PC-3 (cell line): ENCODE results near the gene AKR1C8. TPM values are rescaled to one million over a fixed set of nuclear protein-coding genes. Genes with fewer than 3 reads are reported as not detected.

Source experiments
- ATAC-seq: fragments of 200-7000 bp; cut with Tn5 transposase; 2 replicates; pipeline ENCODE4 v1.9.1; 2020; ENCODE audit warnings: mild to moderate bottlenecking, moderate library complexity
- BruUV-seq: library from RNA; stranded (reverse); fragments of 400-500 nt; replicated peaks from 2 replicates; lab custom pipeline; 2021; lab: Mats Ljungman, UMichigan
- CTCF ChIA-PET: fragments of 300-600 bp; sonication (Branson Sonifier 250); formaldehyde crosslinking; loops from one replicate; lab custom pipeline; 2022; ENCODE audit warnings: antibody characterized with exemption; lab: Charles Lee
- POLR2A ChIA-PET: fragments of 300-600 bp; sonication (Branson Sonifier 250); formaldehyde crosslinking; loops from one replicate; lab custom pipeline; 2022; ENCODE audit warnings: antibody characterized with exemption; ENCODE audit not compliant: unreplicated experiment; lab: Charles Lee
- DNase-seq: peaks from one replicate; pipeline ENCODE4 v3.0.0-alpha.2; 2015
- H2AFZ ChIP-seq: fragments of 300-600 bp; sonication (generic); 2 replicates; pipeline ENCODE4 v1.6.0; 2016; ENCODE audit warnings: antibody characterized with exemption, low read length
- H3F3A ChIP-seq: fragments of 300-600 bp; sonication (generic); one replicate; pipeline ENCODE4 v1.6.0; 2017; ENCODE audit warnings: antibody characterized with exemption, low read length, control low read depth, mild to moderate bottlenecking; ENCODE audit not compliant: unreplicated experiment
- H3K27ac ChIP-seq: fragments of 300-600 bp; sonication (generic); 2 replicates; pipeline ENCODE4 v1.5.1; 2016; ENCODE audit warnings: mild to moderate bottlenecking, low read length
- H3K27me3 ChIP-seq: fragments of 300-600 bp; sonication (generic); 2 replicates; pipeline ENCODE4 v1.6.1; 2016; ENCODE audit warnings: low read length, mixed read lengths
- H3K36me3 ChIP-seq: fragments of 300-600 bp; sonication (generic); 2 replicates; pipeline ENCODE4 v1.6.1; 2016; ENCODE audit warnings: low read depth, mixed run types, low read length, mixed read lengths
- H3K4me1 ChIP-seq: fragments of 300-600 bp; sonication (generic); 2 replicates; pipeline ENCODE4 v1.5.1; 2016; ENCODE audit warnings: low read length; ENCODE audit not compliant: insufficient read depth
- H3K4me2 ChIP-seq: fragments of 300-600 bp; sonication (generic); 2 replicates; pipeline ENCODE4 v1.6.0; 2016; ENCODE audit warnings: low read length
- H3K4me3 ChIP-seq: fragments of 300-600 bp; sonication (generic); 2 replicates; pipeline ENCODE4 v1.5.1; 2016; ENCODE audit warnings: mild to moderate bottlenecking, low read length, mixed read lengths
- H3K79me2 ChIP-seq: fragments of 300-600 bp; sonication (generic); 2 replicates; pipeline ENCODE4 v1.6.1; 2017; ENCODE audit warnings: low read length, mixed read lengths
- H3K9ac ChIP-seq: fragments of 300-600 bp; sonication (generic); 2 replicates; pipeline ENCODE4 v1.6.0; 2016; ENCODE audit warnings: mild to moderate bottlenecking, low read length
- H3K9me2 ChIP-seq: fragments of 300-600 bp; sonication (generic); replicated peaks from 2 replicates; pipeline ENCODE4 v1.6.1; 2016; ENCODE audit warnings: mixed run types, low read length, mixed read lengths
- H3K9me3 ChIP-seq: fragments of 300-600 bp; sonication (generic); 2 replicates; pipeline ENCODE4 v1.6.1; 2016; ENCODE audit warnings: low read length, mixed read lengths
- H4K20me1 ChIP-seq: fragments of 300-600 bp; sonication (generic); 2 replicates; pipeline ENCODE4 v1.6.1; 2016; ENCODE audit warnings: low read length, mixed read lengths
- CTCF ChIP-seq: fragments of 300-600 bp; sonication (generic); conservative IDR thresholded peaks from 2 replicates; pipeline ENCODE4 v1.5.1; 2017; ENCODE audit warnings: antibody characterized with exemption, low read depth, mild to moderate bottlenecking, low read length
- EZH2 ChIP-seq: fragments of 300-600 bp; sonication (generic); IDR thresholded peaks from one replicate; pipeline ENCODE4 v1.6.1; 2017; ENCODE audit warnings: antibody characterized with exemption, mild to moderate bottlenecking, low read length; ENCODE audit not compliant: unreplicated experiment
- EZH2phosphoT487 ChIP-seq: fragments of 300-600 bp; sonication (generic); IDR thresholded peaks from 2 replicates; pipeline ENCODE4 v1.6.1; 2018; ENCODE audit warnings: mild to moderate bottlenecking, antibody characterized with exemption, low read length, borderline replicate concordance
- intact Hi-C: fragments of 100-400 bp; cut with micrococcal nuclease; formaldehyde crosslinking; loops from 2 replicates; pipeline ENCODE4 v1.9.0; 2023
- total RNA-seq: library from RNA; depleted of rRNA; stranded (reverse); fragments of >200 nt; gene quantifications from 2 replicates; pipeline ENCODE4 v1.2.3, GENCODE V29; 2014

AKR1C8 gene
- total RNA-seq, 1 experiment from 2014 or later, result not detected

GRCh38 chr10:5165738-5166137 lies 19.2 kb downstream of the AKR1C8 start:
- ATAC-seq (no peak), DNase-seq (no peak)
- no peak overlapping the region for H3K27ac ChIP-seq
- H3F3A ChIP-seq, result no peaks in the 10 kb centered on the region
- no TSS peak for BruUV-seq
- CTCF ChIA-PET, result no interaction called here
- H3K9me3 ChIP-seq, result no peaks in the 10 kb centered on the region
- H3K27me3 ChIP-seq, result no peaks in the 10 kb centered on the region
- no peak overlapping the region for H3K4me2 ChIP-seq
- POLR2A ChIA-PET, result no interaction called here
- H3K9me2 ChIP-seq, result no peaks in the 10 kb centered on the region
- no peaks in the 10 kb centered on the region for H3K79me2 ChIP-seq
- no peaks in the 10 kb centered on the region for H3K4me1 ChIP-seq
- no peaks in the 10 kb centered on the region; the same call in 1 of the 2 replicates for H3K36me3 ChIP-seq
- no peaks in the 10 kb centered on the region for H4K20me1 ChIP-seq
- intact Hi-C loops, result no loop called here
- TF ChIP-seq EZH2phosphoT487, result no peak
- TF ChIP-seq EZH2, result no peak
- no peak for TF ChIP-seq CTCF
- H2AFZ ChIP-seq, result no peak overlapping the region
- H3K4me3 ChIP-seq, result no peak overlapping the region
- H3K9ac ChIP-seq, result no peak overlapping the region

- Histone ChIP-seq H3K4me2 (no peak overlapping the region), H2AFZ (no peak overlapping the region), H3K36me3 (no peaks in the 10 kb centered on the region; the same call in 1 of the 2 replicates), H3K79me2 (no peaks in the 10 kb centered on the region), H3K27me3 (no peaks in the 10 kb centered on the region), H3K9me3 (no peaks in the 10 kb centered on the region), H3K27ac (no peak overlapping the region), H3K4me1 (no peaks in the 10 kb centered on the region), H3K9me2 (no peaks in the 10 kb centered on the region), H3K9ac (no peak overlapping the region), H3K4me3 (no peak overlapping the region), H3F3A (no peaks in the 10 kb centered on the region), H4K20me1 (no peaks in the 10 kb centered on the region)
- ChIA-PET CTCF (no interaction called here), POLR2A (no interaction called here)
- BruUV-seq, result no TSS peak
- intact Hi-C loops, result no loop called here
- ATAC-seq, result no peak
- DNase-seq, result no peak
- no peak for TF ChIP-seq CTCF
Observed at GRCh38 chr10:5163487-5163886, 21.5 kb downstream of the AKR1C8 start.

- DNase-seq, result peak; percentile 2
- H3K4me3 ChIP-seq, result no peak overlapping the region
- no peaks in the 10 kb centered on the region for H4K20me1 ChIP-seq
- no peaks in the 10 kb centered on the region for H3K36me3 ChIP-seq
- no peaks in the 10 kb centered on the region for H3K4me1 ChIP-seq
- no peaks in the 10 kb centered on the region for H3K9me2 ChIP-seq
- no peak overlapping the region for H3K9ac ChIP-seq
- CTCF ChIA-PET, result no interaction called here
- no peak for ATAC-seq
- intact Hi-C loops, result no loop called here
- no peak overlapping the region for H3K4me2 ChIP-seq
- no peaks in the 10 kb centered on the region for H3K79me2 ChIP-seq
- no peaks in the 10 kb centered on the region for H3K9me3 ChIP-seq
- no peak overlapping the region for H3K27ac ChIP-seq
- no peak overlapping the region for H2AFZ ChIP-seq
- no TSS peak for BruUV-seq
- POLR2A ChIA-PET, result no interaction called here
- TF ChIP-seq CTCF, result no peak
- no peak for TF ChIP-seq EZH2phosphoT487
- TF ChIP-seq EZH2, result no peak
- H3F3A ChIP-seq, result no peaks in the 10 kb centered on the region
- H3K27me3 ChIP-seq, result no peaks in the 10 kb centered on the region
Observed at GRCh38 chr10:5159126-5159525, 25.8 kb downstream of the AKR1C8 start.
